ENCODE results near the gene GLT1D1.

Gene GLT1D1

DNA sequence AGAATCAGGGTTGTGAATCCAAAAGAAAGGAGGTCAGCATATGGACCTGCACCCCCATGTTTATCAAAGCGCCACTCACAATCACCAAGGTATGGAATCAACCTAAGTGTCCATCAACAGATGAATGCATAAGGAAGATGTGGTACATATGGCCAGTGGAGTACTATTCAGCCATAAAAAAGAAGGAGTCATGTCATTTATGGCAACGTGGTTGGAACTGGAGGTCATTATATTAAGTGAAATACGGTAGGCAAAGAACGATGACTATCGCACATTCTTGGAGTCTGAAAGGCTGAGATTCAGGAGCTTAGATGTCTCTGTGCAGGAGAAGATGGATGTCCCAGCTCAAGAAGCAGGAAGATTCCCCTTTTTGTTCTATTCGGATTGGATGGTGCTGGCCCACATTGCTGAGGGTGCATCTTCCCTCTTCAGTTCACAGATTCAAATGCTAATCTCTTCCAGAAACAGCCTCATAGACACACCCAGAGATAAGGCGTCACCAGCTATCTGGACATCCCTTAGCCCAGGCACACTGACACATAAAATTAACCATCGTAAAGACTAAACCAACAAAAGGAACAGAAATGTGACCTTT is 108.1 kb downstream of the GLT1D1 start:
- no peak for DNase-seq (ENCODE audit: low read depth in 2 of 3, low spot score in 1 of 3)

DNA sequence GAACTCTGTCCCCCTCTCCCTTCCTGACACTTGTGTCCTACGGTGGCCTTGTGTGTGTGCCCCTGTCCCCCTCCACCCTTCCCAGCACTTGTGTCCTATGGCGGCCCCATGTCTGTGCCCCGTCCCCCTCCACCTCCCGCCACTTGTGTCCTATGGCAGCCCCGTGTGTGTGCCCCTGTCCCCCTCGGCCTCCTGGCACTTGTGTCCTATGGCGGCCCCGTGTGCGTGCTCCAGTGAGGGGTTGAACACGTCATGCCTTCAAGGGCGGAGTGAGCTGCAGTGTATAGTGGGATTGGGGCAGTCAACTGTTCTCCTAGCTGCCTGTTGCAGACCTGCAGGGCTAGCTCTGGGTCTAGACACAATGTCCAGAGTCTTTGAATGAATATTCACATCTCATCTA is 108.7 kb downstream of the GLT1D1 start:
- no peak for DNase-seq (ENCODE audit: low read depth in 2 of 3, low spot score in 1 of 3)

DNA sequence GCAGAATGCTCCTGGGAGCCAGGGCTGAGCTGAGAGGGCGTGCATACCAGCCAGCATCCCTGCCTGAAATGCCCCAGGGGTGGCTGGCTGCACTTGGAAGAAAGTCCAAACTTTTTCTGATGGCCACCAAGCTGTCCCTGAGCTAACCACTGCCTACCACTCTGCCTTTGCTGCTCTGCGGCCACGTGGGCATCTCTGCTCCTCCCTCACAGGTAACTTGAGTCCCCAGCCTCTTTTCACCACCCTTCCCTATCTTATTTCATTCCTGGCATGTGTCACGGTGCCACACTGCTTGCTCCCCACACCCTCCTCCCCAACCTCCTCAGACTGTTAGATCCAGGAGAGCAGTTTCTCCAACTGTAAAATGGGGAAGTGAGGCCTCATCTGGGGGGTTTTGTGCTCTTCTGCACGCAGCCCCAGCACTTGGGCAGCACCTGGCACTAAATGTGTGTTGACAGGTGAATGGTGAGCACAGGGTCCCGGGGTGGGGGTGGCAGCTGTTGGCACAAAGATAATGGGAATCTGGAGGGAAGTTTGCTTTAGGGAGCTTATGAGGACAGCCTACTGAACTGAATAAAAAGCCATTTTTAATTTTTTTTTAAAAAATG is 113.0 kb downstream of the GLT1D1 start:
- no peak for DNase-seq (ENCODE audit: low read depth in 2 of 3, low spot score in 1 of 3)

DNA sequence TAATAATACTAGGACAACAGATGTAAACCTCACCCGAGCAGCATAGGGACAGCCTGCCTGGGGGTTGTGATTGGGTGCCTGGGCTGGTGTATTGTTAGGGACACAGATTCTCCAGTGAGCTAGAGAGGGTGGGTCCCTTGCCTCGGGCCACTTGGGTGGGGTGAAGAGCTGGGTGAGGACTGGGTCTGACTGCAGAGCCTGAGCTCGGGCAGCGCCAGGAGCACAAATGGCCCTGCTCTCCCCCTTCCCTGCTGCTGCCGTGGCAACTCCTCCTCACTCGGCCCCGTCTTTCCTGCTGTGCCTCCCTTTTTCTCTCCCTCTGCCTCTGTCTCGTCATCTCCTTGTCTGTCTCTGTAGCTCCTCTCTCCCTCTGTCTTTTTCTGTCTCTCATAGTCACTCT is 115.4 kb downstream of the GLT1D1 start:
- no peak for DNase-seq (ENCODE audit: low read depth in 2 of 3, low spot score in 1 of 3)

DNA sequence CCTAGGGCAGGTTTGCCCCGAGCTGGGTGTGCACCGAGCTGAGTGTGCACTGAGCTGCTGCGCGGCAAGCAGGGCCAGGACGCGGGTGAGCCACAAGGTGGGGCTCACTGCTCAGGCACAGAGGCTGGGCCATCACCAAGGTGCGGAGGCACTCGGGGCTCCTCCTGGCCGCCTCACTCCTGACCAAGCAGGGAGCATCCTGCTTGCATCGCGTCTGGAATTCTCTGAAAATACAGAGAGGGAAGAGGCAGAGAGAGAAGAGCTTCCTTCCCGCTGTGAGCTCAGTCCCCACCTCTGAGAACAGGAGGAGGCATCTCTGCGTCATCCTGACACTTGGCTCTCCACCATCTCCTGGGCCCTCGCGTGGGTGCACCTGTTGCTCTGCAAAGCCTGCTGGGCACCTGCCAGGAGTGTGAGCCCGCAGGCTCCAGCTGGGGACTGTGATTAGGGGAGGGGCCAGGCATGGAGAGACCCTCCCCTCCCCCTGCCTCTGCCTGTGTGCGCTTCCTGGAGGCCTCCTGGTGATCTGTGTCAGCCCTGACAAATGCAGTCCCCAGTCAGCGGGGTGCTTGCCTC is 116.3 kb downstream of the GLT1D1 start:
- no peak for DNase-seq (ENCODE audit: low read depth in 2 of 3, low spot score in 1 of 3)

DNA sequence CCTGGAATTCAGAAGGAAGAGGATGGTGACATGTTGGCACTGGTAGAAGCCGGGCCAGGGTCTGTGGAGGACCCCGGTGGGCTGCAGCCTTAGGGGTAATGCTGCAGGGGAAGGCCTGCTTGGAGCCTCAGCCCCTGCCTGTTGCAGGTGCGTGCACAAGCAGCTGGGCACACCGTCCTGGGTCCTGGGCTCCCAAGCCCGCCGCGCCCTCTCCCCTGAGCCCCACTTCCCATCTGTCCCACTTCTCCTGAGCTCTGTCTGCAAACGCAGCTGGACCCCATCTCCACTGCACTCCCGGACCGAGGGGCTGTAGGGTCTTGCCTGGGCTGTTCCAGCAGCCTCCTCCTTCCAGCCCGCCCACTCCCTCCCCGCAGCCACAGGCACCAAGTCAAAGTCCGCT is 116.8 kb downstream of the GLT1D1 start:
- DNase-seq (ENCODE audit: low read depth in 2 of 3, low spot score in 1 of 3): no peak

DNA sequence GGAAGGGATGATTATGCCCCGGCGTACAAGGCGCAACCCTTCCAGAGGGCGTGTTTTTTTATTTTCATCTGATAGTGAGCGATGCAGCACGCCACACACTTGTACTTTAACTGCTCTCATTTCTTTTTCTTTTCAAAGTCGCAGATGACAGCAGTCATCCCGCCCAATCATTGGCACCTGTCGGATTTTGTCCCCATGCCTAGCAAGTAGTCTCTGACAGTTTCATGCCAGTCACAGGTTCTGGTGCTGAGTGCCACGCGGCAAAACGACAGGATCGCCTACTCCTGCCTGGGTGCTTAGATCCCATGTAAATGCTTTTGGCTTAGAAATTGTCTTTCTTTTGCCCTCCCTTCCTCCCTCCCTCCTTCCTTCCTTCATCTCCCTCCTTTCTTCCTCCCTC is 117.7 kb downstream of the GLT1D1 start:
- DNase-seq (ENCODE audit: low read depth in 2 of 3, low spot score in 1 of 3): no peak

DNA sequence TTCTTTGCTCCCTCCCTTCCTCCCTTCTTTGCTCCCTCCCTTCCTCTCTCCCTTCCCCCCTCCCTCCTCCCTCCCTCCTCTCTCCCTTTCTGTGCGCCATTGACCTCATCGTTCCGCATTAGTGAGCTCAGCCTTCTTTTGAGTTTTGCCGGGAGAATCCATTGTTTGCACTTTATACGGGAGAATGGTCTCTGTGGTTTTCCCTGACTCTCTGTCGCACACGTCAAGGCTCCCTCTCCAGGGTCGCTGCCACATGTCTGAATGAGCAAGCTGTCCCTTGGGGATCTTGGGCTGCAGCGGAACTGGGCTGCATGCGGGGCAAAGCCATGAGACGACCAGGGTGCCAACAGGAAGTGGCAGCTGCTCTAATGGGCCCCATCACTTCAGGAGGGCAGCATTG is 118.5 kb downstream of the GLT1D1 start:
- DNase-seq (ENCODE audit: low read depth in 2 of 3, low spot score in 1 of 3): no peak

DNA sequence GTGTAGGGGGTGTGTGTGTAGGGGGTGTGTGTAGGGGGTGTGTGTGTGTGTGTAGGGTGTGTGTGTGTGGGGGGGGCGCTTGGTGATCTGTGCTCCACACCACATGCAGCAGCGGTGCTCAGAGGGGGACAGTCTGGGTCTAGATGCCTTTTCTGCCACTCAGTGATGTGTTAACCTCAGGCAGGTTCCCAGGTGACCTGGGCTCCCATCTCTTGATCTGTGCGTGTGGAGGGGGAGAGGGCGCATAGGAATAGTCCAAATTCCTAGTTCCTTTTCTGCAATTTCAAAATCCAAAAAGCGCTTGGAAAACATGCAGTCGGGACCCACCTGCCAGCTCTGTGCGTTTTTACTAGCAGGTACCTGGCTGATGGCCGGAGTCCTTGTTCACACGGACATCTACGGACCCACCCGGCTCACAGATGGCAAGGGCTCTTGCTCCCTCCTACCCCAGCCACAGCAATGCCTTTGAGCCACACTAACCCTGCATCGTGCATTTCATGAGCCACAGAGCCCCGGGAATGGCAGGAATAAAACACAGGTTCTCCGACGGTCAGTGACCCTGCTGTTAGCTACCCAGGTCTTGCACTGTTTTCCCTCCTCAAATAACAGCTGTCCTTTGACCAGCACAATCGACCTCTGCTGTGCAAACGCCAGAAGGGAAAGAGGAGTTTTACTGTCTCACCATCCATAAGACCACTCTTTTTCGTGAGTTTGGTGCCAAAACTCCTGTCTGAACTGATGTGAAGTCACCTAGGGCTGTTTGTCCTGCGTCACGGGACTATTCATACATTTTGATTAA is 120.8 kb downstream of the GLT1D1 start:
- DNase-seq (ENCODE audit: low read depth in 2 of 3, low spot score in 1 of 3): no peak

DNA sequence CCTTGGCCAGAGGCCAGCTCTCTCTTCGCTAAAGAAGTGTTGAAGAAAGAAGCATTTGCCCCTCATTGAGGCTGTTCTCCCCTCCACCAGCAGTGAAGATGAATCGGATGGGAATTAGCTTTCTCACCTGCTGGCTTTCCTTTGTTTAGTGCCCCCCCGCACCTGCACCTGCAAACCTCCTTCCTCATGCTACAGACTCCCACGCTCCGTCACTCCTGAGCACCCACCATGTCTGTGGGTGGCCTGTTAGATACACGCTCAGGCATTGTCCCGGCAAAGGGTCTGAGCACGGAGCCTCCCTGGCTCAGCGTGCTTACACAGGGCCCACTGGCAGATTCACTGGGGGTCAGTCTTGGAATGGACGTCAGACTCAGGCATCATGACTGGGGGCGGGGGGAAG is 121.6 kb downstream of the GLT1D1 start:
- no peak for DNase-seq (ENCODE audit: low read depth in 2 of 3, low spot score in 1 of 3)

DNA sequence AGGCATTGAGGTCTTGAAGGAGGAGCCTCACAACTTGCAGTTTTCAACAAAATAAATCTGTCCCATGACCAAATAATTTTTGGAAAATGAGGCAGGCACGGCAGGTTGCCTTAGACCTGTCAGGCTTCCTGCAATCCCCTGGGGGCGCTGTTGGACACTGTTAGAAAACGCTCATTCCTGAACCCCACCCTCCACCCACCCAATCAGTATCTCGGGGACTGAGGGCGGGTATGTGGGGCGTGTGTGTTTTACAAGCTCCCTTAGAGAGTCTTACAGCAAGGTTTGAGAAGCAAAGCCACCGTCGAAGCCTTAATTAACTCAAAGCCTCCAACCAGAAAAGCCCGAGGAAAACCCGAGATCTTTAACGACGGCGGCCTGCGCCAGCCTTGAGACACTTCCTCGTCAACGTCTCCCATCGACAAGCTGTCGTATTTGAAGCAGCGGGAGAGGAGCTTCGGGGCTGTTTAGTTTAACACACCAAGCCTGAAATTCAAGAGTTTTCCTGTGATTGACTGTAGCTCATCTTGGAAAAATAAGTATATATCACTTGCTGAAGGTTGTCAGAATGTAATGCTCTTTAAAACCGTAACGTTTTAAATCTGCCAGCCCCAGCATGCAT is 123.0 kb downstream of the GLT1D1 start:
- DNase-seq (ENCODE audit: low read depth in 2 of 3, low spot score in 1 of 3): peak in 1 of 3 donors; percentile 5

DNA sequence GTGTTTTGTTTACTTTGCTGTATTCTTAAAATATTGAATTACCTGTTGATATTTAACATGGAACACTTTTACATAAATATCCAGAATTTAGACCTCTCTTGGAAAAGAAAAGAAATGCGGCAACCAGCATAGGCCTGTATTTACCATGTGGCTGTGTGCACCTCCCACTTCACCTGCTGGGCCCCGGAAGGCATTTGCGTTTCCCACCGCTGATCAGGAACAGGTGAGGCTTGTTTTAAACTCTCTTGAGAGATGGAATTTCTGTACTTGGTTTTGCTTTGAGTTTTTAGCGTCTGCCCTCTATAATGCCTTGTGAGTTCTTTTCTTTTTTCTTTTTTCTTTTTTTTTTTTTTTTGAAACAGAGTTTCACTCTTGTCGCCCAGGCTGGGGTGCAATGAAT is 124.2 kb downstream of the GLT1D1 start:
- no peak for DNase-seq (ENCODE audit: low read depth in 2 of 3, low spot score in 1 of 3)

DNA sequence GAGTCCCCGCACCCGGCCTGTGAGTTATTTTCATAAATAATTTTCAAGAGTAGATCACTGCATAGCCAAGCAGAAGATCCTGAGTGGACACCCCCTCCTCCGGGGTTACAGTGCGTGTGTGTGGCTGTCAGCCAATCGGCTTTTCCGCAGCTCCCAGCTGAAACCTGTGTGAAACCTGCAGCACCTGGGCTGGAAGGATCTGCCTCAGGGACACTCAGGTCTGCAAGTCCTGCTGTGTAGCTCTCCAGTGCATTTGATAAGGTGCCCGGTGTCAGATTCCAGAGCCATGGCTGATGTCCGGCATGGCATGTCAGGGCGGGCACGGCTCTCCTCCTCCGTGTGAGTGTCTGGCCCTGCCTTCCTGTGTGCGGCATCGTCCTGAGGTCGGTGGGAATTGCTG is 124.8 kb downstream of the GLT1D1 start:
- no peak for DNase-seq (ENCODE audit: low read depth in 2 of 3, low spot score in 1 of 3)

DNA sequence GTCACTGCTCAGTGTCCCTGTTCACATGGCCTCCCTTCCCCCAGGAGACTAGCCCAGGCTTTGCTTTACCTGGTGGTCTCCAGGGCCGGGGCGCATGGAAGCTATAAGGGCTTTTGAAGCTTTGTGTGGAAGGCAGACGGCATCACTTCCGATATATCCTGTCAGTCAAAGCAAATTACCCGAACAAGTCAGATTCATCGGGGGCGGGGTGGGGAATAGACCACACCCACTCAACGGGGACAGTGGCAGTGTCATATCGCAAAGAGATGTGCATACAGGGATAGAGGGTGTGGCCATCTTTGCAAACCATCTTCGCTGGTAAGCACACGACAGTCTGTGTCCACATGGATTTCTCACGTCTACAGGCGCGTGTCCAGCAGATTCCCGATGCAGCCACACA is 127.3 kb downstream of the GLT1D1 start:
- no peak for DNase-seq (ENCODE audit: low read depth in 2 of 3, low spot score in 1 of 3)

DNA sequence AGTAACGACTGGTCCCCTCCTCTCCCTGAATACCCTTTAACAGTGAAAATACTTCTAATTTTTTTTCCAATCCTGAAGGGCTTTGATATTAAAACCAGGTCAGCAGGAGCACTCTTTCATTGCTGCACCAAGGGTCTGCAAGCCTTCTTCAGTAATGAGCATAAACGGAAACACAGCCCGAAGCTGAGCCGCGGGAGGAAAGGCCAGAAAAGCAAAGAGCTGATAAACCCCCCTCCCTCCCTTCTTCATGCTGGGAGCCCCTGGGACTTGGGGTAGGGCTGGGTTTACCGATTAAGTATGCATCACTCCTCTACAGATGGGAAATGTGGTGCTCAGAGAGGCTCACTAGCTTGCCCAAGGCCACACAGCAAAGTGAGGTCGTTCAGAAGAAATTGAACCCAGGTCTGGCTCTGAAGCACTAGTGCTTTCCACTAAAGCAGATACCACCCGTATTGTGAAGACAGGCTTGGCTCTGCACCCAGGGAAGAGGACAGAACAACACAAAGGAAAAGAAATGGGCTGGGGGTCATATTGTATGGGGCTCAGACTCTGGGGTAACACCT is 128.8 kb downstream of the GLT1D1 start:
- DNase-seq (ENCODE audit: low read depth in 2 of 3, low spot score in 1 of 3): no peak

DNA sequence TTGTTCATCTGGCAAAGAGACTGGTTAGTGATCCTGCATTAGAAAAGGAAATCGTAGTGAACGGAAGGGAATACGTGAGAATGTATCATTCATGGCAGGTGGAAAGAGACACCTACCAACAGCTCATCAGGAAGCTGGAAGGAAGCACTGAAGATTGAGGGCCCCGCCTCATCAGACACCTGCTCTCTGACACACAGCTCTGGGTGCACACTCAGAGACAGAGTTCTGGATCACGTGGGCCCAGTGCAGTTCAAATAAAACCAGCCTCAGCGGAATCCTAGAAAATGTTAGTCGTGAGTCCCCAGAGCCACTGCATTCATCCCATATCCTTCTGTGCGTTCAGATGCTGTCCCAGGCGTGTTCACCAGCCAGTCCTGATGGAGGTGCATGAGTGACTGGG is 129.7 kb downstream of the GLT1D1 start:
- DNase-seq (ENCODE audit: low read depth in 2 of 3, low spot score in 1 of 3): no peak

DNA sequence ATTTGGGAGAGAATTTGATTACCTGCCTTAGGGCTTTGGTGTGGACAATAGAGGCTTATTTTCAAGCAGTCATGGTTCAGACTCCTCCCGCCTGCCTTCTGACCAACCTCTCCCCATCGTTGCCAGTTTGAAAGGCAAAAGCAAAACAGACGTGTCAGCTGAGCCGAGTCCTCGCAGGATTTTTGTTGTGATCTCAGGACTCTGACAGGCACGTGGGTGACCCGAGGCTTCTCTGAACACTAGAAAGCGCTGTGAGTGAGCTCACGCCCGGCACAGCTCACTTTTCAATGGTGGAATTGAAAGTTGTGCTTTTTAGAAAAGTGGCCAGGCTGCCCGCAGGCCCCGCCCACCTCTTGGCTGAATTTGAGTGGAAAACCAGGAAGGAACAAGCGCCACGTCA is 130.1 kb downstream of the GLT1D1 start:
- DNase-seq (ENCODE audit: low read depth in 2 of 3, low spot score in 1 of 3): no peak

DNA sequence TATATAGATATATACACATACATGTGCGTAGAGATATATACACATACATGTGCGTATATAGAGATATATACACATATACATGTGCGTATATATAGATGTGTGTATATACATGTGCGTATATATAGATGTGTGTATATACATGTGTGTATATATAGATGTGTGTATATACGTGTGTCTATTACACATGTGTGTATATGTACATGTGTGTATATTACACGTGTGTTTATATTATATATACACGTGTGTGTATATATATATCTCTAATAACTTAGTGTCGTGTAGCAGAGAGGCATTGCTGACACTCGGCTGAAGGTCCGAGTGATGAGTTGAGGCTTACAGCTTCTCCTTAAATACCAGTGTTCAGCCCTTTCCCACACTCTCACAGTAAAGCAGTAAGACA is 133.7 kb downstream of the GLT1D1 start:
- no peak for DNase-seq (ENCODE audit: low read depth in 2 of 3, low spot score in 1 of 3)

DNA sequence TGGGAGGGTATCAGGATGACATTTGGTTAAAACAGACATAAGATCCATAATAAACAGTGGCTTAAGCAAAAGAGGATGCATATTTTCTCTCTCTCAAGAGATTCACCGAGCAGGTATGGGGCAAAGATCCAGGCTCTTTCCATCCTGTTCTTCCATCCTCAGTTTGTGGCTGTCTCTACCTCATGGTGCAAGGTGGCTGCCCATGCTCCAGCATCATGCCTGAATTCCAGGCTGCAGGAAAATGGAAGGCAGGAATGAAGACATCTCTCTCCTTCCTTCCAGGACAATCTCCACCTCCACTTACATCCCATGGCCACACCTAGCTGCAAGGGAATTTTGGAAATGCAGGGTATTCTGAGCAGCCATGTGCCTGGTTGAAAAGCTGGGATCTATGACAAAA is 136.0 kb downstream of the GLT1D1 start:
- no peak for DNase-seq (ENCODE audit: low read depth in 2 of 3, low spot score in 1 of 3)

DNA sequence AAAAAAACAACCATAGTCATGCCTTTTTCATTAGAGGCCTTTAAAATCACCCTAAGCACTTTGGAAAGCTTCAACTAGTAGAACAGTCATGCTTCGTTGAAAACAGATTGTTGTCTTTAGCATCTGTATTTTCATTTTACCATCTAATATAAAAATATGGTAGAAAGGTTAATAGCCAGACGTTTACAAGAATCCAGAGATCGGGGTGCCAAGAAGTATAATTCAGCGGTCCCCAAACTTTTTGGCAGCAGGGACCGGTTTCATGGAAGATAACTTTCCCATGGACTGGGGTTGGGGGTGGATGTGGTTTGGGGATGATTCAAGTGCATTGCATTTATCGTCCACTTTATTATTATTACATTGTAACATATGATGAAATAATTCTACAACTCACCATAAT is 138.4 kb downstream of the GLT1D1 start:
- DNase-seq (ENCODE audit: low read depth in 2 of 3, low spot score in 1 of 3): no peak

DNA sequence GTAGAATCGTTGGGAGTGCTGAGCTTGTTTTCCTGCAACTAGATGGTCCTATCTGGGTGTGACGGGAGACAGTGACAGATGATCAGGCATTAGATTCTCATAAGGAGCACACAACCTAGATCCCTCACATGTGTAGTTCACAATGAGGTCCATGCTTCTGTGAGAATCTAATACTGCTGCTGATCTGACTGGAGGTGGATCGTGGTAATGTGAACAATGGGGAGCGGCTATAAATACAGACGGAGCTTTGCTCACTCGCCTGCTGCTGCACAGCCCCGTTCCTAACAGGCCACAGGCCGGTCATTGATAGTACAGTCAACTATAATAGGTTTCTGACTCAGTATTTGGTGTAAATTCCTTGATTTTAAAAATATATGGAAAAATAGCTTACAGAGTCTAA is 138.8 kb downstream of the GLT1D1 start:
- DNase-seq (ENCODE audit: low read depth in 2 of 3, low spot score in 1 of 3): no peak

DNA sequence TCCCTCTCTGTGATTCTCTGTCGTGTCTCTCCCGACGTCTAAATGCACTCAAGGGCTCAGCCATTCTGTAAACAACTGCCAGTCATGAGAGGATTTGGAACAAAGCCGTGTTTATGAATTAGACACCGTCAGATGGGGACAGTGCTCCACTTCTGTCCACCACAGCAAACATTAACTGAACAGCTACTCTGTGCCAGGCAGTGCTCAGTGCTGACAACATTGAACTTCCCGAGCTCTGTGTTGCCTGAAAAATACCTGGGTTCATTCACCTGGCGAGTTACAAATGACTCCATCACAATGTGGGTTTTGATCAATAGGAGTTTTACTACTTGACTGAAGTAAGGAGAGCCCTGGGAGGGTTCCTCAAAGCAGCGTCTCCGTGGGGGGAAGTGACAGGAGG is 139.3 kb downstream of the GLT1D1 start:
- DNase-seq (ENCODE audit: low read depth in 2 of 3, low spot score in 1 of 3): no peak

Measured in stimulated activated CD4-positive, alpha-beta T cell treated with anti-CD3 and anti-CD28 coated beads, Interleukin-12 subunit alpha, Interleukin-12 subunit beta, amount 100 ng/mL, for 48 hours (primary cell).